IMR-90 (cell line): Measurements from ENCODE around the gene GABRA6.

ENCODE experiments used
- CEBPB ChIP-seq: IDR thresholded peaks from 2 replicates; pipeline ENCODE4 v1.6.1; 2012; ENCODE audit warnings: low read depth, low read length, improper control_type of control experiment
- POLR2A ChIP-seq: IDR thresholded peaks from 2 replicates; pipeline ENCODE4 v1.6.1; 2012; ENCODE audit warnings: mild to moderate bottlenecking, low read depth, low read length
- TF ChIP-seq, protein P1 (sequence below): conservative IDR thresholded peaks from 2 replicates; pipeline ENCODE4 v1.5.1; 2012; ENCODE audit warnings: mild to moderate bottlenecking, low read depth, low read length, improper control_type of control experiment
- TF ChIP-seq, protein P2 (sequence below): fragments of 150-350 bp; IDR thresholded peaks from 2 replicates; pipeline ENCODE4 v1.6.1; 2016; ENCODE audit warnings: low read depth, mild to moderate bottlenecking, low read length, moderate library complexity, borderline replicate concordance

DNA sequence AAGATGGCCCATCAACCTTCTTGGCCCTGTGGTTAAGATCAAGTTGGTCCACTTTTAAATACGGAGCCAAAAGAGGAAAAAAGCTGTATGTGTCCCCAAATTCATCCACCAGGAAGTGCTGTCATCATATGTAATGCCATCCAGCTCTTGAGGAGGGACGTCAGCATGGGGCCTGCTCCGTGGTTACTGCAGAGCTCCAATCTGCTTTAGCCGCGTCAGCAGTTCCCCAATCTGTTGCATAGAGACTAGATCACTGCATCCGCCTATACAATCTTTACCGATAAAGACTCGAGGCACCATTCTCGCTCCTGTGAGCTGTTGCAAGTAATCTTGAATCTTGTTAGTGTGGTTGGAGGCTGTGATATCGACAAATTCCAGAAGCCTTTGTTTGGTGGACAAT lies 65.7 kb downstream of the GABRA6 start:
- TF ChIP-seq POLR2A = no peak
- no peak for TF ChIP-seq CEBPB
- TF ChIP-seq, protein P1, sequence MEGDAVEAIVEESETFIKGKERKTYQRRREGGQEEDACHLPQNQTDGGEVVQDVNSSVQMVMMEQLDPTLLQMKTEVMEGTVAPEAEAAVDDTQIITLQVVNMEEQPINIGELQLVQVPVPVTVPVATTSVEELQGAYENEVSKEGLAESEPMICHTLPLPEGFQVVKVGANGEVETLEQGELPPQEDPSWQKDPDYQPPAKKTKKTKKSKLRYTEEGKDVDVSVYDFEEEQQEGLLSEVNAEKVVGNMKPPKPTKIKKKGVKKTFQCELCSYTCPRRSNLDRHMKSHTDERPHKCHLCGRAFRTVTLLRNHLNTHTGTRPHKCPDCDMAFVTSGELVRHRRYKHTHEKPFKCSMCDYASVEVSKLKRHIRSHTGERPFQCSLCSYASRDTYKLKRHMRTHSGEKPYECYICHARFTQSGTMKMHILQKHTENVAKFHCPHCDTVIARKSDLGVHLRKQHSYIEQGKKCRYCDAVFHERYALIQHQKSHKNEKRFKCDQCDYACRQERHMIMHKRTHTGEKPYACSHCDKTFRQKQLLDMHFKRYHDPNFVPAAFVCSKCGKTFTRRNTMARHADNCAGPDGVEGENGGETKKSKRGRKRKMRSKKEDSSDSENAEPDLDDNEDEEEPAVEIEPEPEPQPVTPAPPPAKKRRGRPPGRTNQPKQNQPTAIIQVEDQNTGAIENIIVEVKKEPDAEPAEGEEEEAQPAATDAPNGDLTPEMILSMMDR = no peak
- TF ChIP-seq, protein P2, sequence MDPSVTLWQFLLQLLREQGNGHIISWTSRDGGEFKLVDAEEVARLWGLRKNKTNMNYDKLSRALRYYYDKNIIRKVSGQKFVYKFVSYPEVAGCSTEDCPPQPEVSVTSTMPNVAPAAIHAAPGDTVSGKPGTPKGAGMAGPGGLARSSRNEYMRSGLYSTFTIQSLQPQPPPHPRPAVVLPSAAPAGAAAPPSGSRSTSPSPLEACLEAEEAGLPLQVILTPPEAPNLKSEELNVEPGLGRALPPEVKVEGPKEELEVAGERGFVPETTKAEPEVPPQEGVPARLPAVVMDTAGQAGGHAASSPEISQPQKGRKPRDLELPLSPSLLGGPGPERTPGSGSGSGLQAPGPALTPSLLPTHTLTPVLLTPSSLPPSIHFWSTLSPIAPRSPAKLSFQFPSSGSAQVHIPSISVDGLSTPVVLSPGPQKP = no peak
